Measurements from ENCODE around the gene OTOF.

DNA sequence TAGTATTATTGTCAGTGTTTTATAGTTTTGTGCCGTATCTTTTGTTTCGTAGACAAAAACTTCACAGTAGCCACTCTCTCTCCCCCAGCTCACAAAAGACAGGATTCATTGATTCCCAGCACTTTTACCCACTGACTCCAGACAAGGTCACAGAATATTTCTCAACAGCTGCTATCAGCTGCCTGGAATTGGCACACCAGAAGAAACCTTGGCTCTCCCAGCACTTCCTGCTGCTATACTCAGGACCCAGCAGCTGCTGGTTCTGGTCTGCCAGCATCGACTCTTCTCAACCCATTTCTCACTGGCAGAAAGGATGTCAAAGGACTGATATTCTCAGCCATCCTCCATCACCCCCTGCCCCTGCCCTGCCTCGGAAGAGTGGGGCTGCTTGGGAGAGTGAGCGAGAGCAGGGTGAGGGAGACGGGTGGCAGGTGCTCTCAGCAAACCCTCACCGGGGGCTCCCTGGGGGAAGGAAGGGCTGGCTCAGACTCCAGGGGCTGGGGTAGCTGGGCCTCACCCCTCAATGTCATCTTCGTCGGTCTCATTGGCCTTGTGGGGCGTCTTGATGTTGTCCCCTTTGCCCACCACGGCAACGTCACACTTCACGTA is 6.1 kb upstream of the OTOF start:
- no peak for TF ChIP-seq CREB1 (CRISPR knock-in tag; IDR thresholded peaks at IDR 0.05)
- no peak for TF ChIP-seq NR2C2 (CRISPR knock-in tag; IDR thresholded peaks at IDR 0.05)
